K562 (cell line): Measurements from ENCODE around the gene TADA2A. TPM values are rescaled to one million over a fixed set of nuclear protein-coding genes. Genes with fewer than 3 reads are reported as not detected.
A peak's percentile ranks its signal among the peaks of the same experiment; 100 is the strongest.
"Not testable (repeated sequence)": the region's sequence is repeated elsewhere in the genome, so short reads cannot be mapped to it uniquely, and the experiment has no call there.

Experiments used
- ATAC-seq: fragments of 200-7000 bp; cut with Tn5 transposase; 3 replicates; pipeline ENCODE4 v1.9.1; 2020; ENCODE audit warnings: moderate library complexity
- BruUV-seq: library from RNA; stranded (reverse); fragments of 400-500 nt; replicated peaks from 2 replicates; lab custom pipeline; 2021; lab: Mats Ljungman, UMichigan
- CTCF ChIA-PET: fragments of 300-600 bp; formaldehyde crosslinking; extraction: SDS; loops from one replicate; lab custom pipeline; 2021; ENCODE audit warnings: low intra/inter-chr PET ratio; lab: Yijun Ruan, JAX
- POLR2A ChIA-PET: fragments of 300-600, 350-650 bp; sonication (Branson Sonifier 250); formaldehyde crosslinking; extraction: SDS; loops from one replicate; lab custom pipeline; 2021; ENCODE audit warnings: antibody characterized with exemption, inconsistent platforms; lab: Yijun Ruan, JAX
- DNase-seq, 4 experiments: peaks; one replicate each; pipeline versions ENCODE4 v3.0.0 to v3.0.0-alpha.2; 2011 to 2018; ENCODE audit warnings: low spot score in 3 of 4, mixed read lengths in 3 of 4; ENCODE audit errors: extremely low read depth in 1 of 4
- FAIRE-seq: peaks from 2 replicates; lab custom pipeline; 2011; peaks lifted over from hg19 to GRCh38; lab: Jason Lieb, UNC
- H2AFZ ChIP-seq: 2 replicates; pipeline ENCODE4 v1.6.0; 2011; ENCODE audit warnings: low read depth, low read length, control low read depth, inconsistent platforms
- H3K27ac ChIP-seq: fragments of 200-600 bp; 3 replicates; pipeline ENCODE4 v1.8.0; 2011; ENCODE audit warnings: low read depth, mild to moderate bottlenecking, control low read depth, inconsistent platforms, low read length, moderate library complexity, mixed read lengths; ENCODE audit errors: extremely low read depth
- H3K27me3 ChIP-seq, 2 experiments: fragments of 300-600 bp in 1 of 2; 2 replicates in 1 of 2; 3 replicates in 1 of 2; pipeline versions ENCODE4 v1.6.0 to v1.8.0; 2011; ENCODE audit warnings: inconsistent platforms in 2 of 2, low read length in 2 of 2, mild to moderate bottlenecking in 1 of 2, mixed read lengths in 1 of 2, moderate library complexity in 1 of 2; ENCODE audit not compliant: control insufficient read depth in 2 of 2, insufficient read depth in 2 of 2
- H3K36me3 ChIP-seq: fragments of 300-600 bp; 3 replicates; pipeline ENCODE4 v1.8.0; 2011; ENCODE audit warnings: mild to moderate bottlenecking, low read length, inconsistent platforms; ENCODE audit not compliant: control insufficient read depth, insufficient read depth
- H3K4me1 ChIP-seq, 2 experiments: fragments of 200-600 bp in 1 of 2; replicated peaks in 1 of 2; 2 replicates in 1 of 2; 3 replicates in 1 of 2; pipeline versions ENCODE4 v1.5.1 to v1.8.0; 2011; ENCODE audit warnings: inconsistent platforms in 2 of 2, low read length in 2 of 2, mild to moderate bottlenecking in 1 of 2, mixed read lengths in 1 of 2, moderate library complexity in 1 of 2; ENCODE audit not compliant: control insufficient read depth in 2 of 2, insufficient read depth in 2 of 2
- H3K4me2 ChIP-seq: 2 replicates; pipeline ENCODE4 v1.6.1; 2011; ENCODE audit warnings: low read length, control low read depth, inconsistent platforms, mixed read lengths; ENCODE audit not compliant: insufficient read depth
- H3K4me3 ChIP-seq: fragments of 200-600 bp; sonication (generic), shearing (Covaris generic); 2 replicates; pipeline ENCODE4 v1.5.1; 2016; ENCODE audit warnings: control low read depth, inconsistent platforms
- H3K79me2 ChIP-seq: fragments of 200-600 bp; 3 replicates; pipeline ENCODE4 v1.8.0; 2011; ENCODE audit warnings: low read length, inconsistent platforms; ENCODE audit not compliant: control insufficient read depth, insufficient read depth
- H3K9ac ChIP-seq, 2 experiments: 2 replicates each; pipeline versions ENCODE4 v1.6.0 to v1.6.1; 2011; ENCODE audit warnings: low read depth in 2 of 2, low read length in 2 of 2, control low read depth in 1 of 2, inconsistent platforms in 1 of 2, mild to moderate bottlenecking in 1 of 2, mixed read lengths in 1 of 2; ENCODE audit not compliant: insufficient read depth in 1 of 2
- H3K9me1 ChIP-seq: one replicate; pipeline ENCODE4 v1.6.0; 2011; ENCODE audit warnings: inconsistent platforms, mild to moderate bottlenecking, low read length, moderate library complexity; ENCODE audit not compliant: control insufficient read depth, insufficient read depth
- H3K9me3 ChIP-seq: replicated peaks from 2 replicates; pipeline ENCODE4 v1.5.1; 2011; ENCODE audit warnings: low read depth, low read length, inconsistent platforms; ENCODE audit not compliant: control insufficient read depth, insufficient read depth
- H4K20me1 ChIP-seq: replicated peaks from 2 replicates; pipeline ENCODE4 v1.6.1; 2011; ENCODE audit warnings: low read length, inconsistent platforms, mixed read lengths; ENCODE audit not compliant: control insufficient read depth, insufficient read depth
- GATAD2A ChIP-seq: fragments of 450-650 bp; IDR thresholded peaks from 2 replicates; pipeline ENCODE4 v1.6.1; 2017
- MTA2 ChIP-seq: fragments of 450-650 bp; IDR thresholded peaks from 2 replicates; pipeline ENCODE4 v1.6.1; 2016; ENCODE audit warnings: low read depth
- POLR2G ChIP-seq: fragments of 200-400 bp; formaldehyde crosslinking; IDR thresholded peaks from 2 replicates; pipeline ENCODE4 v1.6.1; 2017; ENCODE audit warnings: low read depth, mild to moderate bottlenecking, antibody characterized with exemption, low read length, moderate library complexity
- STAT5A ChIP-seq: IDR thresholded peaks from 2 replicates; pipeline ENCODE4 v1.6.1; 2012; ENCODE audit warnings: low read length, inconsistent platforms, borderline replicate concordance
- ZFP91 ChIP-seq: sonication (generic); formaldehyde crosslinking; IDR thresholded peaks from 2 replicates; pipeline ENCODE4 v1.8.0; 2022; ENCODE audit warnings: mild to moderate bottlenecking, missing genetic modification reagents
- ZNF384 ChIP-seq: IDR thresholded peaks from 2 replicates; pipeline ENCODE4 v1.6.1; 2012; ENCODE audit warnings: low read depth, low read length, improper control_type of control experiment
- whole genome bisulfite sequencing: fragments of 100-300 bp; shearing (Covaris generic); methylation state at CpG from one replicate; pipeline ENCODE4 v1.1.6; 2016; ENCODE audit warnings: low coverage, mixed read lengths; ENCODE audit not compliant: insufficient coverage; ENCODE audit errors: missing lambda C conversion rate; 5-methylcytosine and 5-hydroxymethylcytosine counted together
- in situ Hi-C: fragments of 300-500 bp; cut with MboI; formaldehyde crosslinking; loops from 4 replicates; pipeline ENCODE4 v1.15.0; 2018; ENCODE audit warnings: inconsistent platforms, mixed read lengths
- intact Hi-C: fragments of 100-400 bp; cut with micrococcal nuclease; formaldehyde crosslinking; loops from 2 replicates; pipeline ENCODE4 v1.14.2; 2022
- polyA plus RNA-seq, 8 experiments: library from polyadenylated mRNA; depleted of rRNA in 4 of 8; stranded (reverse) in 5 of 8; unstranded in 3 of 8; fragments of >200 nt; fragmentation: Nextera tagmentation in 2 of 8; fragmentation: Illumina TruSeq in 1 of 8; extraction: Ambion mirVana in 2 of 8; extraction: Trizol in 1 of 8; gene quantifications; 2 replicates each; pipeline versions ENCODE4 v1.2.1 to v1.2.3, GENCODE V29; 2011 to 2014; ENCODE audit warnings: inconsistent platforms in 1 of 8, missing spikeins in 1 of 8
- total RNA-seq, 7 experiments: library from RNA; depleted of rRNA in 6 of 7; stranded (reverse); fragments of >200 nt in 6 of 7; fragmentation: Illumina TruSeq in 2 of 7; extraction: Trizol in 2 of 7; gene quantifications; 2 replicates each; pipeline versions ENCODE4 v1.2.1 to v1.2.3, GENCODE V29; 2011 to 2021; ENCODE audit warnings: low replicate concordance in 1 of 7

The TADA2A gene
- total and polyA plus RNA-seq, 9 of the 15 experiments (the other 6 are each of a cell fraction or from before 2014, with no cell fraction given): 13.8 to 37.7 (median 25.0) TPM

- H3K27ac ChIP-seq, H3K9me1 ChIP-seq, H3K9me3 ChIP-seq, intact Hi-C loops, CTCF ChIA-PET, H3K4me3 ChIP-seq, H3K4me2 ChIP-seq, BruUV-seq, DNase-seq, H3K9ac ChIP-seq, H3K4me1 ChIP-seq, H2AFZ ChIP-seq, H3K27me3 ChIP-seq, FAIRE-seq, in situ Hi-C loops, ATAC-seq: not testable (repeated sequence)
- POLR2A ChIA-PET: interaction anchor here (0.6 to 1.3 kb wide), 4 partner anchors 10 to 97 kb away, joined by 3 to 5 read pairs (median 4); no protein-coding TSS in a partner anchor
- Histone ChIP-seq H4K20me1 (peaks cover 17% of the 10 kb centered on the region), H3K36me3 (peaks cover 53% of the 10 kb centered on the region; the same call in 2 of the 3 replicates), H3K79me2 (peaks cover 25% of the 10 kb centered on the region)
- 60% methylated on average over 1 of the region's 1 CpG for WGBS
- peak; percentile 44; the same call in 1 of the 2 replicates for TF ChIP-seq ZNF384
Measured at GRCh38 chr17:37511642-37512041, 105.0 kb downstream of the TADA2A start.

GRCh38 chr17:37512442-37513068 is 105.9 kb downstream of the TADA2A start:
- intact Hi-C loops: no loop called here
- Histone ChIP-seq H2AFZ (no peak overlapping the region), H3K4me3 (no peak overlapping the region), H3K9me3 (no peaks in the 10 kb centered on the region), H3K79me2 (peaks cover 16% of the 10 kb centered on the region), H3K36me3 (peaks cover 54% of the 10 kb centered on the region; the same call in 2 of the 3 replicates), H4K20me1 (peaks cover 9% of the 10 kb centered on the region), H3K9me1 (no peaks in the 10 kb centered on the region), H3K27me3 (no peaks in the 10 kb centered on the region), H3K27ac (no peak overlapping the region), H3K9ac (peak overlapping the region in 1 of 2 experiments; percentile 19; a peak in 1 of 4 replicates), H3K4me1 (peaks cover 0 to 6% of the 10 kb centered on the region in 2 experiments; a peak in 1 of 5 replicates), H3K4me2 (no peak overlapping the region)
- no TSS peak for BruUV-seq
- ChIA-PET POLR2A (interaction anchor here (0.7 to 1.3 kb wide), 2 partner anchors 9 to 106 kb away, joined by 3 to 4 read pairs; partner anchors contain the start of genes ACACA and TADA2A), CTCF (no interaction called here)
- DNase-seq: no peak
- in situ Hi-C loops: no loop called here
- no peak for TF ChIP-seq ZFP91 (CRISPR knock-in tag)
- no peak for TF ChIP-seq STAT5A
- TF ChIP-seq MTA2: no peak
- TF ChIP-seq GATAD2A: no peak
- TF ChIP-seq POLR2G: peak; percentile 46; the same call in 1 of the 2 replicates
- no peak for FAIRE-seq
- WGBS: 89% methylated on average over 24 of the region's 24 CpGs
- no peak for ATAC-seq
